Measurements from ENCODE around the gene MAP2K1. TPM values are rescaled to one million over a fixed set of nuclear protein-coding genes. Genes with fewer than 3 reads are reported as not detected.

MAP2K1 gene
- total RNA-seq, 2 donors from 2014 or later, result 31.3 to 36.4 TPM

DNA sequence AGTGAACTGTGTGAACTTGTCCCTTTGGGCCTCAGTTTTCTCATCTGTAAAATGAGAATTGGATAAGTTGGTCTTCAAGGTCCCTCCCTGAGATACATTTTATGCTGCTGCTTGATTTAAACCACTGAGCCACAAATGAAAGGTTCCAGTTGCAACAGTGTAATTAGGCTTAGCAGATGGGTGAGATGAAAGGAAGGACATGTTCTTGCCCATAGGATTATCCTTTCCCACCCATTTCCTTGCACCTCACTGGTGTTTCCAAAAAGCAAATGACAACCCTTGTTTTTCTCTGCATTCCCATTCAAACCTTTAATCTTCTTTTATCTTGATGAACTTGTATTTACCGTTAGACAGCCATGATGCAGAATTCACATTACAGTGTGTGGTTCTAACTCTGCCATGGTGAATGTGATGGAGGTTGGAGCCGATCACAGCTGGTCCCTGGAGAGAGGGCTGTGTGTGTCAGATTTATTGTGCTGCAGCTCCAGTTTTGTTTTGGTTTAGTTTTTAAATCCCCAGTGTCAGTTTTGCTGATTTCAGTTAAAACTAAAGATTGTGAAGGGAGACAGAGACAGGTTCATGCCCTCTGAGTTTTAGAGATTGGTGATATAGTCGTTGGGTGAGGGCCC is 44.0 kb downstream of the MAP2K1 start:
- Histone ChIP-seq H3K27ac (no peak overlapping the region), H3K36me3 (peaks cover 5% of the 10 kb centered on the region), H3K4me3 (no peak overlapping the region), H3K27me3 (no peaks in the 10 kb centered on the region), H3K4me1 (no peaks in the 10 kb centered on the region), H3K9me3 (no peaks in the 10 kb centered on the region)
- no peak for TF ChIP-seq CTCF (IDR thresholded peaks at IDR 0.05)
- no peak for DNase-seq (ENCODE audit: low spot score)

DNA sequence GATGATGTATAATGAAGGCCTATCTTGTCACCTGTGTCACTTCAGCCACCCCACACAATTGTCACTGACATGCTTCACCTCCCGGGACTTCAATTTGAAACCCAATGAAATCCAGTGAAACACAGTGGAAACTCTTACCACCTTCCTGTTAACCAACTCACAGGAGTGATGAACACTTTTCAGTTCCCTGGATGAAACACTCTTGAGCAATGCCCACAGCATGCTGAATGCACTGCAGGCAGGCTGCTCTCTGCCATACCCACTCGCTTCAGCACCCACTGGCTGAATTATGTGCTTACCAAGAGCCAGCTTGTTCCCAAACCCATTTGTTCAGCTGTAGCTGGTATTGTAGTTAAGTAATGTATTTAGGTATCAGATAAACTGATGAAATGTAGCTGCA is 47.0 kb downstream of the MAP2K1 start:
- no peaks in the 10 kb centered on the region for H3K27me3 ChIP-seq
- TF ChIP-seq CTCF (IDR thresholded peaks at IDR 0.05), result no peak
- no peak for DNase-seq (ENCODE audit: low spot score)
- no peaks in the 10 kb centered on the region for H3K9me3 ChIP-seq
- no peak overlapping the region for H3K27ac ChIP-seq
- H3K36me3 ChIP-seq, result peaks cover 25% of the 10 kb centered on the region
- H3K4me1 ChIP-seq, result no peaks in the 10 kb centered on the region
- no peak overlapping the region for H3K4me3 ChIP-seq

DNA sequence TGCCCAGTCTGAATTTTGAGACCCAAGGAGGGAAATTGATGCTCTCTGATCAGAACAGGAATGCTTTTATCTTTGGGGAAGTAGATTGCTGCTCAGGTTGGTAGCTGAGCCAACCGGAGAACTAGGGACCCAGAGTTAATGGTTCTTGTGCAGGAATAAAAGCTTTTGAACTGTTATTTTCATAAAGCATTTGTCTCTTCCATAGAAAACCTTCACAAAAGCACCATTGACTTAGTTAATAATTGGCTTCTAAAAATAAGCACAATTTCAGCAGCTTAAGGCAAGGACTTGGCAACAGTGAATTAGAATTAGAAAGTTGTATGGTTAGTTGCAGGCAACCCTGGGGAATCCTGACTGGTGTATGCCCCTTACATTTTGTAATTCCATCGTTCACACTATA is 53.8 kb downstream of the MAP2K1 start:
- no peak overlapping the region for H3K27ac ChIP-seq
- TF ChIP-seq CTCF (IDR thresholded peaks at IDR 0.05), result no peak
- H3K9me3 ChIP-seq, result no peaks in the 10 kb centered on the region
- no peaks in the 10 kb centered on the region for H3K27me3 ChIP-seq
- no peaks in the 10 kb centered on the region for H3K4me1 ChIP-seq
- DNase-seq (ENCODE audit: low spot score), result no peak
- H3K4me3 ChIP-seq, result no peak overlapping the region
- peaks cover 71% of the 10 kb centered on the region for H3K36me3 ChIP-seq

DNA sequence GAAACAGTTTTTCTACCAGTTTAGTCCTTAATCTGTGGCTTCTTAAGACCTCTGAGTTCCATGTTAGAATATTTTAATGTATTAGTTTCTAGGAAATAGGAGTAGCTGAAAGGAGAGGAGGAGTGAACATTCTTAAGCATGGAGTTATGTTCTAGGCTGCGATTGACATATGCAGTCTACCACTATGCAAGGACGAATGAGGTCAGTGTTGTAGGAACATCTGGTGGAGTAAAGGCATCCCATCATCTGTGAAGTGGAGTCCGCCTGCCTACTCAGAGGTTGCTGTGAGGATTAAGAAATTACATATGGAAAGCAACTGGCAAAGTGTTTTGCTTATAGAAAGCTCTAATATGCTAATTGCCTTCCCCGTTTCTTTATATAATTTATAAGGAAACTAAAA is 65.7 kb downstream of the MAP2K1 start:
- no peak for TF ChIP-seq CTCF (IDR thresholded peaks at IDR 0.05)
- H3K4me3 ChIP-seq, result no peak overlapping the region
- DNase-seq (ENCODE audit: low spot score), result no peak
- no peaks in the 10 kb centered on the region for H3K9me3 ChIP-seq
- peaks cover 8% of the 10 kb centered on the region for H3K36me3 ChIP-seq
- no peaks in the 10 kb centered on the region for H3K4me1 ChIP-seq
- H3K27ac ChIP-seq, result no peak overlapping the region
- no peaks in the 10 kb centered on the region for H3K27me3 ChIP-seq

GRCh38 chr15:66452971-66453580 is 66.4 kb downstream of the MAP2K1 start:
- Histone ChIP-seq H3K27ac (no peak overlapping the region), H3K4me1 (no peaks in the 10 kb centered on the region), H3K36me3 (peaks cover 8% of the 10 kb centered on the region), H3K27me3 (no peaks in the 10 kb centered on the region), H3K4me3 (no peak overlapping the region), H3K9me3 (no peaks in the 10 kb centered on the region)
- no peak for DNase-seq (ENCODE audit: low spot score)
- TF ChIP-seq CTCF (IDR thresholded peaks at IDR 0.05), result no peak

GRCh38 chr15:66454143-66454542 is 67.4 kb downstream of the MAP2K1 start:
- peaks cover 8% of the 10 kb centered on the region for H3K36me3 ChIP-seq
- no peak overlapping the region for H3K4me3 ChIP-seq
- H3K27ac ChIP-seq, result no peak overlapping the region
- H3K27me3 ChIP-seq, result no peaks in the 10 kb centered on the region
- no peaks in the 10 kb centered on the region for H3K9me3 ChIP-seq
- no peaks in the 10 kb centered on the region for H3K4me1 ChIP-seq
- no peak for DNase-seq (ENCODE audit: low spot score)
- TF ChIP-seq CTCF (IDR thresholded peaks at IDR 0.05), result no peak

All from right atrium auricular region (tissue), 2 donors.